GM19328 (cell line): ENCODE data around the gene NBPF20.
"Not testable (repeated sequence)": the region's sequence is repeated elsewhere in the genome, so short reads cannot be mapped to it uniquely, and the experiment has no call there.

ENCODE experiments used
- ATAC-seq: cut with Tn5 transposase; IDR thresholded peaks from one replicate; pipeline ENCODE4 v1.9.1; 2021; ENCODE audit warnings: mild to moderate bottlenecking, moderate library complexity; ENCODE audit not compliant: unreplicated experiment

The NBPF20 gene, protein sequence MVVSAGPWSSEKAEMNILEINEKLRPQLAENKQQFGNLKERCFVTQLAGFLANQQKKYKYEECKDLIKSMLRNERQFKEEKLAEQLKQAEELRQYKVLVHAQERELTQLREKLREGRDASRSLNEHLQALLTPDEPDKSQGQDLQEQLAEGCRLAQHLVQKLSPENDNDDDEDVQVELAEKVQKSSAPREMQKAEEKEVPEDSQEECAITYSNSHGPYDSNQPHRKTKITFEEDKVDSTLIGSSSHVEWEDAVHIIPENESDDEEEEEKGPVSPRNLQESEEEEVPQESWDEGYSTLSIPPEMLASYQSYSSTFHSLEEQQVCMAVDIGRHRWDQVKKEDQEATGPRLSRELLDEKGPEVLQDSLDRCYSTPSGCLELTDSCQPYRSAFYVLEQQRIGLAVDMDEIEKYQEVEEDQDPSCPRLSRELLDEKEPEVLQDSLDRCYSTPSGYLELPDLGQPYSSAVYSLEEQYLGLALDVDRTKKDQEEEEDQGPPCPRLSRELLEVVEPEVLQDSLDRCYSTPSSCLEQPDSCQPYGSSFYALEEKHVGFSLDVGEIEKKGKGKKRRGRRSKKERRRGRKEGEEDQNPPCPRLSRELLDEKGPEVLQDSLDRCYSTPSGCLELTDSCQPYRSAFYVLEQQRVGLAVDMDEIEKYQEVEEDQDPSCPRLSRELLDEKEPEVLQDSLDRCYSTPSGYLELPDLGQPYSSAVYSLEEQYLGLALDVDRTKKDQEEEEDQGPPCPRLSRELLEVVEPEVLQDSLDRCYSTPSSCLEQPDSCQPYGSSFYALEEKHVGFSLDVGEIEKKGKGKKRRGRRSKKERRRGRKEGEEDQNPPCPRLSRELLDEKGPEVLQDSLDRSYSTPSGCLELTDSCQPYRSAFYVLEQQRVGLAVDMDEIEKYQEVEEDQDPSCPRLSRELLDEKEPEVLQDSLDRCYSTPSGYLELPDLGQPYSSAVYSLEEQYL (N-terminal part only)

GRCh38 chr1:145425436-145426029, at the start of gene NBPF20:
TSS of gene NBPF20 (minus strand) at chr1:145425603. CDS start at chr1:145405272, 20,331 bp downstream.
- ATAC-seq: peak; percentile 95

DNA sequence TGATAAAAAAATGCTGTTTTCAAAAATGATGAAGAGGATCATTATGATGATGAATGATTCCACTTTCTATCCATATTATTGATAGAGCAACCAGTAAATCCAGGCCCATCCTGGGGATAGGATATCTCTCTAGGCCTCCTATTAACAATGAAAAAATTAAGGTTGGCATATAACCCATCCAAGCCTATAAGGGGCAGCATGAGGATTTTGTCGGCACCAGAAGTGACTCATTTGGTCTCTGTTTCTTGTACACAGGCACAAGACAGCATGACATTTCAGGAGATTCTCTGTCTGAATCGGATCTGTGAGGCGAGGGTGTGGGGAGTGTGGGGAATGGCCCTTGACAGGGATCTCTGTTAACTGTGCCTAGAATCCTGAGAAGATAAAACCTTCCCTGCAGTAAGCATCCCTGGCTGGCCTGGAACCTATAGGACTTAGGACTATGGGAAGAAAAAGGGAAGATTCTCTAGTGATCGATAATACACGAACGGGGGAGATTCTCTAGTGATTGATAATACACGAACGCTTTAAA, 49.5 kb upstream of the NBPF20 start:
- not testable (repeated sequence) for ATAC-seq

DNA sequence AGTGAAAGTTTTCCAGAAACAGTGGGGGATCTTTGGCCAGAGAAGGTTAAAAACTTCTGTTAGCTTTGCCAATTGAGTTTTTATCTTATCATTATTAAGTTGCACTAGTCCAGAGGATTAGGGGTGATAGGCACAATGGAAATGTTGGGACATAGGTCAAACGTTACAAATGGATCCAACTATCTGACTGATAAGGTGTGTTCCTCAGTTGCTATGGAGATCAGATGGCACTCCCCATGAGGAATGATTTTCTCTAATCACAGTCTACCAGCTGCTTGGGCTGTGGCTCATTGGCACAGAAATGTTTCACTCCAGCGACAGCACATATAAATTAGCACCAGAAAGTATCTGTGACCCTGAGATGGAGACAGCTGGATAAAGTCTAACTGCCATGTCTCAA, 47.3 kb upstream of the NBPF20 start:
- ATAC-seq: not testable (repeated sequence)

GRCh38 chr1:145471365-145471764, 46.0 kb upstream of the NBPF20 start:
- not testable (repeated sequence) for ATAC-seq

DNA sequence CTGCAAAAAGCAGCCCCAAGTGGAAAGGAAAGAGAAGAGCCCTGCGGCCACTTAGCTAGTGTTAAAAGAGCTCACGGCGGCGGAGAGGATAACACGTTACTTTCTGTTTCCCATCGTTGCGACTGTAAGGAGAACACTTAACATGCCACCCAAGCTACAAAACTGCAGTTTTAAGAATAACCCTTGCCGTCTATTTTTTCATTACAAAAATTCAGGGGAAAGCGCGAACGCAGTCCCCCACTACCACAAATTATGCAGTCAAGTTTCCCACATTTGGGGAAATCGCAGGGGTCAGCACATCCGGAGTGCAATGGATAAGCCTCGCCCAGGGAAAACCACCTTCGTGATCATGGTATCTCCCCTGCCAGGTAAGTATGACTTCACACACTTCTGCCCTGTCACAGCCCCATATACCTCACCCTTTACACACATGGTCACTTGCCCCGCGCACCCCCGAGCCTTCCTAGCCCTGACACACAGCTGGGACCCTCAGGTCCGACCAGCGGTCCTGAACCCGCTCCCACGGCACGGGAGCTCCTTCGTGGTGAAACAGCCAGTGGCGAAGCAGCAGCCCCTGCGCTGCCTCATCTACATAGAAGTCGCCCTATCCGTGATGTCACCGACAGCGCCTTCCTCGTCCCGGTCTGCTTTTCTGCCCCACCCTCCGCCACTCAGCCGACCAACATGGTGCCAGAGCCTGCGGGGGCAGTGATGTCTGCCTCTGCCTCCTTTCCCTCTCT, 40.2 kb upstream of the NBPF20 start:
- peak; percentile 77 for ATAC-seq

DNA sequence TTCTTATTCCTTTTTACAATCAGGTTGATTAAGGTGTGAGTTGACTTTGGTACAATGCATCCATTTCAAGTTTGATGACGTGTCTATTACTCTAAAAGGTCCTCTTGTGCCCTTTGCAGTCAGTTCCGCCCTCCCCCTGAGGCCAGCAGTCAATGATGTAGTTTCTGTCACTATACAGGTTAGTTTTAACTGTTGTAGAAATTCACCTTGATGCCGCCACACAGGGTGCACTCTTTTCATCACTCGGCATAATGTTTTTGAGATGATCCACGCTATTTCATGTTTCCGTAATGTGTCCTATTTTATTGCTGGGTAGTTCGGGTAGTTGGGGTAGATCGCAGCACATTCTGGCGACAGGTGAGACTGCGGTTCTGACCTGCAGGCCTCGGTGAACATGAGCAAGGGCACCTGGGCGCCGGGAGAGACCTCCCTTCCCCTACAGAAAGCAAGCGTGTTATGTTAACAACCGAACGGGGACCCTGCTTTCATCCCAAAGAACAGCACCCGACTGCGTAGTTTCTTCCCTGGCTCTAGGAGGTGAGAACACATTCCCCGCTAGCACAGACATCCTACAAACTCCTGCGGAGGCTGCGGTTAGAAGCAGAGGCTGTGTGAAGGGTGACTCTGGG, 39.4 kb upstream of the NBPF20 start:
- not testable (repeated sequence) for ATAC-seq

DNA sequence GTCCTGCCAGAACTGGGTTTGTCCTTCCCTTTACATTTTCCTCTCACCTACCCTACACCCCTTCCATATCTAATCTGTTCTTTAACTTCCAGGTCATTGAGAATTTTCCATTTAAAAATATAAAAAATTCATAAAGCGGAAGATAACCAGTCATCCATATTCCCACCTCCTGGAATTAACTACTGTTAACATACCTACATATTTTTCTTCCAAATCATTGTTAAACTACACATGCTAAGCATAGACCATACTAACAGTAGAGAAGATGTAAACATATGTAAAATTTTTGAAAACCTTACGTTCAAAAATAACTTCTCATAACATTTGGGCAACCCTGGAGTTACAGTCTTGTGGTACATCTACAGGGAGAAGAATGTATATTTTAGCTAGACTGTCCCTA, 38.6 kb upstream of the NBPF20 start:
- ATAC-seq: not testable (repeated sequence)

GRCh38 chr1:145460684-145461083, 35.3 kb upstream of the NBPF20 start:
- ATAC-seq: not testable (repeated sequence)

GRCh38 chr1:145460048-145460447, 34.6 kb upstream of the NBPF20 start:
- ATAC-seq: not testable (repeated sequence)

- ATAC-seq: not testable (repeated sequence)
Measured at GRCh38 chr1:145459591-145459990, 34.2 kb upstream of the NBPF20 start.

GRCh38 chr1:145459063-145459462, 33.7 kb upstream of the NBPF20 start:
- ATAC-seq: not testable (repeated sequence)

- ATAC-seq: not testable (repeated sequence)
Measured at GRCh38 chr1:145454824-145455177, 29.4 kb upstream of the NBPF20 start.

DNA sequence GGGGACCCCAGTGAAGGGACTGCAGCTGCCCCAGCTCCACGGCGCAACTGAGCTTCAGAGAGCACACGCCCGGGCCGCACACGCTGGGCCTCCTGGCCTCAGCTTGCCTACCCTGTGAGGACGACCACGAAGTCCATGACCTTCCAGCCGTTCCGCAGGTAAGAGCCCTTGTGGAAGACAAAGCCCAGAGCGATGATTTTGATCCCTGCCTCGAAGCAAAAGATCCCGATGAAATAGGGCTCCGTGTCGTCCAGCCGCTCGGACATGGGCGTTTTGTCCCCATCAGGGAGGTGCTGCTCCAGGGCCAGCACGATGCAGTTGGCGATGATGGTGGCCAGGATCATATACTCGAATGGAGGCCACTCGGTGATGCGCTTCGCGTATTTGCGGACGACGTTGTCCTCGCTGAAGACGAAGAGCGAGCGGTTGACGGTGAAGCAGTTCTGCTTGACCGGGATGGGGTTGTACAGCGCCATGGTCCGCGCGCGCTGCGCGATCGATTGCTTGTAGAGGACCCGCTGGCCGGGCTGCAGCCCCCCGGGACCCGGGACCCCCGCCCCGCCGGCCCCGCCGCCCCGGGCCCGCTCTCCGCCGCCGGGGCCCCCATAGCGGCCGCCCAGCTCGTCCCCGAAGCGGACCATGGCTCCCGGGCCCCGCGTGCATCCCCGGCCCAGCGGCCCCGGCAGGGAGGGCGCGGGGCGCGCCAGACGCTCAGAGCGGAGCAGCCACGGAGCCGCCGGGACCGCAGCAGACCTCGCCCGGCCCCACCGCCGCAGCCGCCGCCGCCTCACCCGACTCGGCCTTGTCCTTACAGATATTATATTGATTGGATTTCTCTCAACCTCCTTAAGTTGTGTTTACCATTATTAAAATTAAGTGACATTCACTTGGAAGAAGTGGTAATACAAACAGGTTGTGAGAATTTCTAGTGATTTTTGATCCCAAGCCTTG, 28.7 kb upstream of the NBPF20 start:
- ATAC-seq: not testable (repeated sequence)

- not testable (repeated sequence) for ATAC-seq
Measured at GRCh38 chr1:145452506-145452905, 27.1 kb upstream of the NBPF20 start.

DNA sequence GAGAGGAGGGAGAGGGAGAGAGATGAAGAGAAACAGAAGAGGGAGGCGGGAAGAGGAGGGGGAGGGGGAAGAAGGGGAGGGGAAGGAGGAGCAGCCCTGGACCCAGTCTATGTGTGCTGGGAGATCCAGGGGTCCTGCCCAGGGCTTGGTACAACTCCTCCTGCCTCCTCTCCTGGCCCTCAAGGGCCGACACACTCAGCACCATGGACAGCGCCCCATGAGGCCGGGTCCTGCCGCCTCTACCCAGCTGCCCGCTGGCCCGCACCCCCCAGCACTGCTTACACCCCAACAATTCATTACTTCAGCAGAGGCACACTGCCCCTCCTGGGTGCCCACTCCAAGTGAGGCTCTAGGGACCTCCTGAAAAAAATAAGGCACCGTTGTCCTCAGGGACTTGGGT, 26.5 kb upstream of the NBPF20 start:
- ATAC-seq: not testable (repeated sequence)

DNA sequence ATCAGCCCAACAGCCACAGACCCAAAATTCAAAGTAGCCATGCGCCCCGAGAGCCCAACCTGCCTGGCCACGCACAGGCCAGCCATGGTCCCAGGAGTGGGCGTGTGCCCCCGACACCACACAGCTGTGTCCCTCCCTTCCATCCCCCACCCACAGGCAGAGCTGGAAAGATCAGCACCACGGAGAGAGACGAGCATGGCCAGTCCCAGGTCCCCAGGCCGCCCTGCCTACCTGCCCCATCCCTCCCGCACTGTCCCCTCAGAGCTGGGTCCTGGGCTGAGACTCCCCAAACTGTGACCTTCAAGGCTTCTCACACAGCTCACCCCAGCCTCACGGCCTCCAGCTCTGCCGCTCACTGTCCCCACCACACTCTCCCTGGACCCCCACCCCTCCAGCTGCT, 19.8 kb upstream of the NBPF20 start:
- ATAC-seq: not testable (repeated sequence)

GRCh38 chr1:145442340-145442739, 16.9 kb upstream of the NBPF20 start:
- ATAC-seq: not testable (repeated sequence)
